ENCODE data around the gene DMD. TPM values are rescaled to one million over a fixed set of nuclear protein-coding genes. Genes with fewer than 3 reads are reported as not detected.

DMD gene
- total and polyA plus RNA-seq, 2 of the 8 experiments (the other 6 are each of a cell fraction or from before 2014, with no cell fraction given): 4.8 to 7.4 TPM

GRCh38 chrX:31251336-31251735, 1960.0 kb downstream of the DMD start:
- no peaks in the 10 kb centered on the region for H3K4me1 ChIP-seq (replicated peaks in 1 of 4; ENCODE audit: control insufficient read depth in 3 of 4, insufficient read depth in 4 of 4, low read length in 3 of 4)
- no peak for TF ChIP-seq ZNF274 (IDR thresholded peaks at IDR 0.05; ENCODE audit: borderline replicate concordance, extremely low read depth, low read length)
- no peak for TF ChIP-seq USF2 (IDR thresholded peaks at IDR 0.05; ENCODE audit: low read length)
- TF ChIP-seq SP1 (IDR thresholded peaks at IDR 0.05; ENCODE audit: low read depth, low read length): no peak
- TF ChIP-seq POLR2AphosphoS5 (IDR thresholded peaks at IDR 0.05; ENCODE audit: low read depth, low read length): no peak
- TF ChIP-seq TAF1 (IDR thresholded peaks at IDR 0.05; ENCODE audit: low read depth, low read length): no peak
- no peak for TF ChIP-seq TEAD4 (IDR thresholded peaks at IDR 0.05; ENCODE audit: low read depth, low read length)
- TF ChIP-seq MAX (IDR thresholded peaks at IDR 0.05): no peak
- TF ChIP-seq RBBP5 (IDR thresholded peaks at IDR 0.05; ENCODE audit: borderline replicate concordance, low read depth, low read length): no peak
- no peak for TF ChIP-seq EP300 (IDR thresholded peaks at IDR 0.05; ENCODE audit: borderline replicate concordance in 1 of 2, low read depth in 2 of 2, low read length in 2 of 2)
- no peak for TF ChIP-seq SAP30 (IDR thresholded peaks at IDR 0.05; ENCODE audit: insufficient read depth, insufficient replicate concordance, low read length)
- no peak for TF ChIP-seq RFX5 (IDR thresholded peaks at IDR 0.05; ENCODE audit: borderline replicate concordance, low read depth, low read length)
- TF ChIP-seq GTF2F1 (IDR thresholded peaks at IDR 0.05; ENCODE audit: borderline replicate concordance, low read depth, low read length): no peak
- no peak for TF ChIP-seq HDAC2 (IDR thresholded peaks at IDR 0.05; ENCODE audit: borderline replicate concordance in 1 of 2, low read depth in 2 of 2, low read length in 2 of 2)

More at GRCh38 chrX:31251336-31251735, 1960.0 kb downstream of the DMD start:
- H3K18ac ChIP-seq (ENCODE audit: extremely low read depth, low read length): no peak overlapping the region
- H3K56ac ChIP-seq (replicated peaks; ENCODE audit: insufficient read length, low read depth, low read length): no peak overlapping the region
- H3K9me3 ChIP-seq (ENCODE audit: insufficient read depth in 2 of 2, low read depth in 1 of 2, low read length in 1 of 2): no peaks in the 10 kb centered on the region
- no peak overlapping the region for H2BK5ac ChIP-seq (ENCODE audit: low read depth, low read length)
- no peak overlapping the region for H2BK120ac ChIP-seq (replicated peaks; ENCODE audit: low read depth, low read length)
- no peak overlapping the region for H3K14ac ChIP-seq (ENCODE audit: insufficient read length)
- H3K79me1 ChIP-seq (ENCODE audit: low read depth, low read length): no peaks in the 10 kb centered on the region
- H2BK12ac ChIP-seq (ENCODE audit: low read depth, low read length): no peak overlapping the region
- no peak overlapping the region for H4K91ac ChIP-seq (replicated peaks; ENCODE audit: insufficient read length, low read length)
- DNase-seq (ENCODE audit: low read depth in 1 of 2, low spot score in 2 of 2) (no peak), FAIRE-seq (no peak)
- no peak overlapping the region for H4K8ac ChIP-seq (ENCODE audit: extremely low read depth, insufficient read depth, low read length)
- H2AK5ac ChIP-seq (ENCODE audit: low read depth, low read length): no peak overlapping the region
- no peak overlapping the region for H2AFZ ChIP-seq (ENCODE audit: low read length)
- ChIA-PET POLR2A (ENCODE audit: partially characterized antibody) (no interaction called here), CTCF (ENCODE audit: partially characterized antibody) (interaction anchor here (1.4 to 1.7 kb wide), 2 partner anchors 10 to 38 kb away, joined by 4 to 5 read pairs; no protein-coding TSS in a partner anchor)
- H3K27me3 ChIP-seq (replicated peaks in 1 of 4; ENCODE audit: control insufficient read depth in 3 of 4, extremely low read depth in 1 of 4, insufficient read depth in 3 of 4, low read length in 3 of 4): no peaks in the 10 kb centered on the region
- H3K36me3 ChIP-seq (ENCODE audit: control insufficient read depth in 2 of 4, insufficient read depth in 4 of 4, low read length in 3 of 4): no peaks in the 10 kb centered on the region
- no peak overlapping the region for H3K4me2 ChIP-seq (ENCODE audit: insufficient read depth in 1 of 2, low read depth in 2 of 2, low read length in 2 of 2)
- no peaks in the 10 kb centered on the region for H3K23me2 ChIP-seq (ENCODE audit: low read depth, low read length)
- no peak overlapping the region for H4K5ac ChIP-seq (ENCODE audit: insufficient read length, low read depth, low read length)
- no peak overlapping the region for H3K23ac ChIP-seq (ENCODE audit: insufficient read length)
- no peak overlapping the region for H2BK20ac ChIP-seq (ENCODE audit: low read length)
- no peak overlapping the region for H3K4me3 ChIP-seq (ENCODE audit: extremely low read depth in 1 of 4, insufficient read depth in 2 of 4, low read depth in 3 of 4, low read length in 4 of 4)
- H3K27ac ChIP-seq (ENCODE audit: low read depth, low read length): no peak overlapping the region
- H4K20me1 ChIP-seq (replicated peaks in 1 of 2; ENCODE audit: control insufficient read depth in 1 of 2, insufficient read depth in 2 of 2, low read length in 2 of 2): no peaks in the 10 kb centered on the region
- no peaks in the 10 kb centered on the region for H3K79me2 ChIP-seq (ENCODE audit: control insufficient read depth in 1 of 2, insufficient read depth in 2 of 2, low read length in 2 of 2)
- WGBS, 2 experiments (ENCODE audit: extremely low coverage in 1 of 2, insufficient coverage in 1 of 2, insufficient read length in 1 of 2, insufficient replicate concordance in 2 of 2, low coverage in 1 of 2, low lambda C conversion rate in 2 of 2, missing lambda C conversion rate in 1 of 2): 80% methylated on average over 4 of the region's 4 CpGs; no CpG with 5 or more reads in 1 of the 2 experiments
- no peak overlapping the region for H3K4ac ChIP-seq (replicated peaks; ENCODE audit: insufficient read length, low read depth, low read length)
- H2BK15ac ChIP-seq (ENCODE audit: low read length): no peak overlapping the region
- no peak overlapping the region for H3K9ac ChIP-seq (replicated peaks in 1 of 4; ENCODE audit: extremely low read depth in 1 of 4, low read depth in 3 of 4, low read length in 3 of 4)

Measured in H1 (cell line).